ENCODE measurements around the gene COMMD1. TPM values are rescaled to one million over a fixed set of nuclear protein-coding genes. Genes with fewer than 3 reads are reported as not detected.

COMMD1 gene
- polyA plus RNA-seq, 1 of the 3 experiments (the other 2 are of a cell fraction), result 32.5 TPM

- no peak overlapping the region for H3K4me2 ChIP-seq
- no peak for DNase-seq
- no peaks in the 10 kb centered on the region for H4K20me1 ChIP-seq (ENCODE audit: insufficient read depth)
- no peak overlapping the region for H3K27ac ChIP-seq (ENCODE audit: low read depth in 2 of 2, low read length in 1 of 2)
- H3K27me3 ChIP-seq (ENCODE audit: insufficient read depth), result no peaks in the 10 kb centered on the region
- no peak overlapping the region for H3K4me3 ChIP-seq (ENCODE audit: low read depth in 2 of 2, low read length in 1 of 2)
- H3K9me2 ChIP-seq, result no peaks in the 10 kb centered on the region
- CTCF ChIA-PET, result interaction anchor here (1.4 to 3.1 kb wide), 3 partner anchors 14 to 247 kb away, joined by 5 to 9 read pairs (median 6); no protein-coding TSS in a partner anchor
- no peaks in the 10 kb centered on the region for H3K79me2 ChIP-seq (ENCODE audit: insufficient read depth)
- POLR2A ChIA-PET, result interaction anchor here (1.6 kb wide), 1 partner anchor 13 kb away, joined by 4 read pairs; no protein-coding TSS in a partner anchor
- H3K9me3 ChIP-seq, result no peaks in the 10 kb centered on the region
- no peaks in the 10 kb centered on the region for H3K36me3 ChIP-seq (replicated peaks in 1 of 2; ENCODE audit: control insufficient read depth in 1 of 2, insufficient read depth in 2 of 2, low read length in 1 of 2)
- TF ChIP-seq JUND (IDR thresholded peaks at IDR 0.05), result no peak
- TF ChIP-seq, protein P1, sequence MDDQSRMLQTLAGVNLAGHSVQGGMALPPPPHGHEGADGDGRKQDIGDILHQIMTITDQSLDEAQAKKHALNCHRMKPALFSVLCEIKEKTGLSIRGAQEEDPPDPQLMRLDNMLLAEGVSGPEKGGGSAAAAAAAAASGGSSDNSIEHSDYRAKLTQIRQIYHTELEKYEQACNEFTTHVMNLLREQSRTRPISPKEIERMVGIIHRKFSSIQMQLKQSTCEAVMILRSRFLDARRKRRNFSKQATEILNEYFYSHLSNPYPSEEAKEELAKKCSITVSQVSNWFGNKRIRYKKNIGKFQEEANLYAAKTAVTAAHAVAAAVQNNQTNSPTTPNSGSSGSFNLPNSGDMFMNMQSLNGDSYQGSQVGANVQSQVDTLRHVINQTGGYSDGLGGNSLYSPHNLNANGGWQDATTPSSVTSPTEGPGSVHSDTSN (IDR thresholded peaks at IDR 0.05), result no peak
- TF ChIP-seq CHD2 (IDR thresholded peaks at IDR 0.05; ENCODE audit: low read length, partially characterized antibody), result no peak
- no peak overlapping the region for H3K9ac ChIP-seq
- H3F3A ChIP-seq (replicated peaks; ENCODE audit: insufficient read depth), result no peaks in the 10 kb centered on the region
- no peak overlapping the region for H2AFZ ChIP-seq (ENCODE audit: low read depth)
- 71% methylated on average over 3 of the region's 3 CpGs for WGBS (ENCODE audit: low lambda C conversion rate)
- H3K4me1 ChIP-seq (ENCODE audit: control insufficient read depth in 1 of 2, insufficient read depth in 2 of 2, low read depth in 1 of 2, low read length in 1 of 2), result peaks cover 0 to 7% of the 10 kb centered on the region in 2 experiments; a peak in 1 of 4 replicates
Measured at GRCh38 chr2:62163106-62163831, 257.8 kb downstream of the COMMD1 start.

- POLR2A ChIA-PET, result interaction anchor here (1.6 kb wide), 1 partner anchor 12 kb away, joined by 4 read pairs; no protein-coding TSS in a partner anchor
- CTCF ChIA-PET, result interaction anchor here (1.4 to 3.1 kb wide), 3 partner anchors 13 to 247 kb away, joined by 5 to 9 read pairs (median 6); no protein-coding TSS in a partner anchor
- Histone ChIP-seq H3K36me3 (replicated peaks in 1 of 2; ENCODE audit: control insufficient read depth in 1 of 2, insufficient read depth in 2 of 2, low read length in 1 of 2) (no peaks in the 10 kb centered on the region), H3K9ac (no peak overlapping the region), H3K4me2 (no peak overlapping the region), H3K9me3 (no peaks in the 10 kb centered on the region), H3K9me2 (no peaks in the 10 kb centered on the region), H3K27ac (ENCODE audit: low read depth in 2 of 2, low read length in 1 of 2) (no peak overlapping the region), H3K79me2 (ENCODE audit: insufficient read depth) (no peaks in the 10 kb centered on the region), H2AFZ (ENCODE audit: low read depth) (no peak overlapping the region), H3F3A (replicated peaks; ENCODE audit: insufficient read depth) (no peaks in the 10 kb centered on the region), H3K4me1 (ENCODE audit: control insufficient read depth in 1 of 2, insufficient read depth in 2 of 2, low read depth in 1 of 2, low read length in 1 of 2) (peaks cover 0 to 7% of the 10 kb centered on the region in 2 experiments; a peak in 1 of 4 replicates), H3K27me3 (ENCODE audit: insufficient read depth) (no peaks in the 10 kb centered on the region), H3K4me3 (ENCODE audit: low read depth in 2 of 2, low read length in 1 of 2) (no peak overlapping the region), H4K20me1 (ENCODE audit: insufficient read depth) (no peaks in the 10 kb centered on the region)
- WGBS (ENCODE audit: low lambda C conversion rate), result 70% methylated on average over 2 of the region's 2 CpGs
- TF ChIP-seq, protein P2, sequence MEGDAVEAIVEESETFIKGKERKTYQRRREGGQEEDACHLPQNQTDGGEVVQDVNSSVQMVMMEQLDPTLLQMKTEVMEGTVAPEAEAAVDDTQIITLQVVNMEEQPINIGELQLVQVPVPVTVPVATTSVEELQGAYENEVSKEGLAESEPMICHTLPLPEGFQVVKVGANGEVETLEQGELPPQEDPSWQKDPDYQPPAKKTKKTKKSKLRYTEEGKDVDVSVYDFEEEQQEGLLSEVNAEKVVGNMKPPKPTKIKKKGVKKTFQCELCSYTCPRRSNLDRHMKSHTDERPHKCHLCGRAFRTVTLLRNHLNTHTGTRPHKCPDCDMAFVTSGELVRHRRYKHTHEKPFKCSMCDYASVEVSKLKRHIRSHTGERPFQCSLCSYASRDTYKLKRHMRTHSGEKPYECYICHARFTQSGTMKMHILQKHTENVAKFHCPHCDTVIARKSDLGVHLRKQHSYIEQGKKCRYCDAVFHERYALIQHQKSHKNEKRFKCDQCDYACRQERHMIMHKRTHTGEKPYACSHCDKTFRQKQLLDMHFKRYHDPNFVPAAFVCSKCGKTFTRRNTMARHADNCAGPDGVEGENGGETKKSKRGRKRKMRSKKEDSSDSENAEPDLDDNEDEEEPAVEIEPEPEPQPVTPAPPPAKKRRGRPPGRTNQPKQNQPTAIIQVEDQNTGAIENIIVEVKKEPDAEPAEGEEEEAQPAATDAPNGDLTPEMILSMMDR (IDR thresholded peaks at IDR 0.05), result no peak
- TF ChIP-seq RXRA (IDR thresholded peaks at IDR 0.05; ENCODE audit: borderline replicate concordance, low read depth) (no peak), FOXJ3 (CRISPR knock-in tag; IDR thresholded peaks at IDR 0.05) (no peak), POLR2AphosphoS5 (IDR thresholded peaks at IDR 0.05; ENCODE audit: low read depth, low read length) (no peak), EP300 (IDR thresholded peaks at IDR 0.05; ENCODE audit: borderline replicate concordance in 1 of 2, low read depth in 1 of 2, low read length in 1 of 2) (no peak), GATA2 (CRISPR knock-in tag; IDR thresholded peaks at IDR 0.05) (no peak), NRF1 (IDR thresholded peaks at IDR 0.05; ENCODE audit: low read depth, low read length) (no peak), ELF1 (IDR thresholded peaks at IDR 0.05) (no peak), MXI1 (IDR thresholded peaks at IDR 0.05; ENCODE audit: low read depth, low read length) (no peak), FOSL2 (IDR thresholded peaks at IDR 0.05; ENCODE audit: borderline replicate concordance, low read depth) (no peak), GABPA (IDR thresholded peaks at IDR 0.05; ENCODE audit: low read depth) (no peak), EZH2phosphoT487 (IDR thresholded peaks at IDR 0.05; ENCODE audit: borderline replicate concordance, low read depth) (no peak), TEAD4 (IDR thresholded peaks at IDR 0.05; ENCODE audit: borderline replicate concordance, insufficient read depth) (no peak), IRF3 (IDR thresholded peaks at IDR 0.05; ENCODE audit: low read depth, low read length) (no peak)
- TF ChIP-seq, protein P3, sequence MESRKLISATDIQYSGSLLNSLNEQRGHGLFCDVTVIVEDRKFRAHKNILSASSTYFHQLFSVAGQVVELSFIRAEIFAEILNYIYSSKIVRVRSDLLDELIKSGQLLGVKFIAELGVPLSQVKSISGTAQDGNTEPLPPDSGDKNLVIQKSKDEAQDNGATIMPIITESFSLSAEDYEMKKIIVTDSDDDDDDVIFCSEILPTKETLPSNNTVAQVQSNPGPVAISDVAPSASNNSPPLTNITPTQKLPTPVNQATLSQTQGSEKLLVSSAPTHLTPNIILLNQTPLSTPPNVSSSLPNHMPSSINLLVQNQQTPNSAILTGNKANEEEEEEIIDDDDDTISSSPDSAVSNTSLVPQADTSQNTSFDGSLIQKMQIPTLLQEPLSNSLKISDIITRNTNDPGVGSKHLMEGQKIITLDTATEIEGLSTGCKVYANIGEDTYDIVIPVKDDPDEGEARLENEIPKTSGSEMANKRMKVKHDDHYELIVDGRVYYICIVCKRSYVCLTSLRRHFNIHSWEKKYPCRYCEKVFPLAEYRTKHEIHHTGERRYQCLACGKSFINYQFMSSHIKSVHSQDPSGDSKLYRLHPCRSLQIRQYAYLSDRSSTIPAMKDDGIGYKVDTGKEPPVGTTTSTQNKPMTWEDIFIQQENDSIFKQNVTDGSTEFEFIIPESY (IDR thresholded peaks at IDR 0.05; ENCODE audit: borderline replicate concordance, low read depth), result no peak
- no peak for DNase-seq
Measured at GRCh38 chr2:62163834-62164233, 258.4 kb downstream of the COMMD1 start.
